CD4-positive, alpha-beta T cell treated with Interleukin-15 for 1 hour (primary cell): ENCODE results near the gene FHAD1.

Experiments
- DNase-seq: peaks from one replicate; pipeline ENCODE4 v3.0.0-alpha.2; 2020

FHAD1 gene

GRCh38 chr1:15219280-15220023 lies 27.6 kb upstream of the FHAD1 start:
- no peak for DNase-seq

GRCh38 chr1:15220024-15220392 lies 27.0 kb upstream of the FHAD1 start:
- DNase-seq: no peak

GRCh38 chr1:15220825-15221431 lies 26.1 kb upstream of the FHAD1 start:
- DNase-seq: no peak

GRCh38 chr1:15222653-15223303 lies 24.2 kb upstream of the FHAD1 start:
- DNase-seq: no peak

- DNase-seq: no peak
Observed at GRCh38 chr1:15224259-15224869, 22.7 kb upstream of the FHAD1 start.

GRCh38 chr1:15224974-15225373 lies 22.0 kb upstream of the FHAD1 start:
- no peak for DNase-seq

GRCh38 chr1:15225461-15225860 lies 21.6 kb upstream of the FHAD1 start:
- no peak for DNase-seq

GRCh38 chr1:15226388-15227255 lies 20.4 kb upstream of the FHAD1 start:
- DNase-seq: no peak

GRCh38 chr1:15229707-15230131 lies 17.3 kb upstream of the FHAD1 start:
- DNase-seq: no peak

GRCh38 chr1:15231714-15232201 lies 15.3 kb upstream of the FHAD1 start:
- DNase-seq: no peak

- DNase-seq: no peak
Observed at GRCh38 chr1:15233689-15234088, 13.3 kb upstream of the FHAD1 start.

GRCh38 chr1:15236321-15236721 lies 10.7 kb upstream of the FHAD1 start:
- no peak for DNase-seq

- DNase-seq: no peak
Observed at GRCh38 chr1:15236746-15237145, 10.3 kb upstream of the FHAD1 start.

GRCh38 chr1:15238789-15239188 lies 8.2 kb upstream of the FHAD1 start:
- DNase-seq: no peak

GRCh38 chr1:15242766-15243165 lies 4.3 kb upstream of the FHAD1 start:
- no peak for DNase-seq

- DNase-seq: no peak
Observed at GRCh38 chr1:15243275-15244043, 3.6 kb upstream of the FHAD1 start.

- DNase-seq: no peak
Observed at GRCh38 chr1:15244813-15245212, 2.2 kb upstream of the FHAD1 start.

- DNase-seq: peak; percentile 32
Observed at GRCh38 chr1:15245593-15246360, 1.2 kb upstream of the FHAD1 start.

- no peak for DNase-seq
Observed at GRCh38 chr1:15248216-15248615, 1.2 kb downstream of the FHAD1 start.

- peak; percentile 54 for DNase-seq
Observed at GRCh38 chr1:15249081-15249480, 2.1 kb downstream of the FHAD1 start.
